Suprapubic skin (tissue), 4 donors: Measurements from ENCODE around the gene KRT81. TPM values are rescaled to one million over a fixed set of nuclear protein-coding genes. Genes with fewer than 3 reads are reported as not detected.
A peak's percentile ranks its signal among the peaks of the same experiment; 100 is the strongest.

Experiments used
- DNase-seq, 2 donors: peaks; one replicate each; pipeline ENCODE4 v3.0.0-alpha.2; 2019; ENCODE audit warnings: low spot score in 2 of 2
- H3K27ac ChIP-seq: fragments of 200-600 bp; sonication (generic); one replicate; pipeline ENCODE4 v1.5.1; 2019
- H3K27me3 ChIP-seq: fragments of 200-600 bp; sonication (generic); one replicate; pipeline ENCODE4 v1.5.1; 2019
- H3K36me3 ChIP-seq: fragments of 200-600 bp; sonication (generic); one replicate; pipeline ENCODE4 v1.5.1; 2019
- H3K4me1 ChIP-seq: fragments of 200-600 bp; sonication (generic); one replicate; pipeline ENCODE4 v1.5.1; 2019
- H3K4me3 ChIP-seq: fragments of 200-600 bp; sonication (generic); one replicate; pipeline ENCODE4 v1.5.1; 2019; ENCODE audit warnings: mild to moderate bottlenecking
- H3K9me3 ChIP-seq: fragments of 200-600 bp; sonication (generic); one replicate; pipeline ENCODE4 v1.5.1; 2019
- CTCF ChIP-seq, 2 donors: fragments of 200-600 bp in 1 of 2; fragments of 450-650 bp in 1 of 2; sonication (generic) in 1 of 2; IDR thresholded peaks; one replicate each; pipeline ENCODE4 v1.5.1; 2016 to 2019; ENCODE audit warnings: antibody characterized with exemption in 2 of 2, mild to moderate bottlenecking in 1 of 2, moderate library complexity in 1 of 2
- EP300 ChIP-seq: sonication (generic); formaldehyde crosslinking; IDR thresholded peaks from one replicate; pipeline ENCODE4 v1.6.1; 2017; ENCODE audit warnings: antibody characterized with exemption
- POLR2A ChIP-seq, 2 donors: fragments of 450-650 bp; IDR thresholded peaks; one replicate each; pipeline ENCODE4 v1.6.1; 2017; ENCODE audit warnings: antibody characterized with exemption in 2 of 2, mild to moderate bottlenecking in 2 of 2, moderate library complexity in 2 of 2
- POLR2AphosphoS5 ChIP-seq, 3 donors: sonication (generic); formaldehyde crosslinking; IDR thresholded peaks; one replicate each; pipeline ENCODE4 v1.6.1; 2017; ENCODE audit warnings: antibody characterized with exemption in 3 of 3
- WGBS: methylation state at CpG from one replicate; pipeline ENCODE4 v1.1.5; 2018; 5-methylcytosine and 5-hydroxymethylcytosine counted together
- total RNA-seq, 4 donors: library from RNA; depleted of rRNA; stranded (reverse); fragments of >200 nt; gene quantifications; one replicate each; pipeline ENCODE4 v1.1.0, GENCODE V29; 2016

Gene KRT81
- total RNA-seq, 4 donors from 2014 or later: 0.72 to 346 (median 21.0) TPM

DNA sequence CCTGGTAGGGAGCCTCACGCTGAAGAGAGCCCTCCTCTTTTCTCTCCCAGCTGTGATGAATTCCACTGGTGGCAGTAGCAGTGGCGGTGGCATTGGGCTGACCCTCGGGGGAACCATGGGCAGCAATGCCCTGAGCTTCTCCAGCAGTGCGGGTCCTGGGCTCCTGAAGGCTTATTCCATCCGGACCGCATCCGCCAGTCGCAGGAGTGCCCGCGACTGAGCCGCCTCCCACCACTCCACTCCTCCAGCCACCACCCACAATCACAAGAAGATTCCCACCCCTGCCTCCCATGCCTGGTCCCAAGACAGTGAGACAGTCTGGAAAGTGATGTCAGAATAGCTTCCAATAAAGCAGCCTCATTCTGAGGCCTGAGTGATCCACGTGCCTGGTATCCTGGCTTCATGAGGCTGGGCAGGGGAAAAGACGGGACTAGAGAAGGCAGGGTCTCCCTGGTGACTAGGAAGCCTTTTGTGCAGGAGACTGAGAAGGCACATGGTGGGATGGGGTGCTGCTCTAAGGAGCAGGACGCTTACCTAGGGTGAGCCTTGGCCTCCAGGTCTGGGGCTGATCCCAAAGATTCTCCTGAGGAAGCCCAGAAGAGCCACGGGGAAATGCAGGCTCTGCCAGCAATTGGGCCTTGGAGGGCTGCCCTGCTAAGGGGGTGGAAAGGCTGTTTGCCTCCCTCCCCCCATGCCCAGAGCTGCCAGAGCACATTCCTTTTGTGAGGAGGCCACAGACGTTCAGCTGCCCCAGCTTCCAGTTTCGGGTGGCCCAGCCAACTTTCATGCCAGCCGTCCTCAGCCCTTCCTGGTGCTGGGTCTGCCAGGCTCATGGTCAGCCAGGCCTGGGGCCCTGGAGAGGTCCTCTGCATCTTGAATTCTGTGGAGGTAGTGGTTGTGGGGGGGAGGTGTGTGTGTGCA lies 42.5 kb downstream of the KRT81 start:
- no peak overlapping the region for H3K27ac ChIP-seq
- peak; percentile 59 to 74 for DNase-seq
- no peak for TF ChIP-seq POLR2AphosphoS5 (IDR thresholded peaks at IDR 0.05)
- no peak for TF ChIP-seq POLR2A (IDR thresholded peaks at IDR 0.05)
- no peak for TF ChIP-seq EP300
- no peak for TF ChIP-seq CTCF (IDR thresholded peaks at IDR 0.05)
- peaks cover 22% of the 10 kb centered on the region for H3K27me3 ChIP-seq
- WGBS: 82% methylated on average over 10 of the region's 18 CpGs
- no peaks in the 10 kb centered on the region for H3K9me3 ChIP-seq
- H3K4me3 ChIP-seq: no peak overlapping the region
- H3K4me1 ChIP-seq: peaks cover 22% of the 10 kb centered on the region
- H3K36me3 ChIP-seq: no peaks in the 10 kb centered on the region

DNA sequence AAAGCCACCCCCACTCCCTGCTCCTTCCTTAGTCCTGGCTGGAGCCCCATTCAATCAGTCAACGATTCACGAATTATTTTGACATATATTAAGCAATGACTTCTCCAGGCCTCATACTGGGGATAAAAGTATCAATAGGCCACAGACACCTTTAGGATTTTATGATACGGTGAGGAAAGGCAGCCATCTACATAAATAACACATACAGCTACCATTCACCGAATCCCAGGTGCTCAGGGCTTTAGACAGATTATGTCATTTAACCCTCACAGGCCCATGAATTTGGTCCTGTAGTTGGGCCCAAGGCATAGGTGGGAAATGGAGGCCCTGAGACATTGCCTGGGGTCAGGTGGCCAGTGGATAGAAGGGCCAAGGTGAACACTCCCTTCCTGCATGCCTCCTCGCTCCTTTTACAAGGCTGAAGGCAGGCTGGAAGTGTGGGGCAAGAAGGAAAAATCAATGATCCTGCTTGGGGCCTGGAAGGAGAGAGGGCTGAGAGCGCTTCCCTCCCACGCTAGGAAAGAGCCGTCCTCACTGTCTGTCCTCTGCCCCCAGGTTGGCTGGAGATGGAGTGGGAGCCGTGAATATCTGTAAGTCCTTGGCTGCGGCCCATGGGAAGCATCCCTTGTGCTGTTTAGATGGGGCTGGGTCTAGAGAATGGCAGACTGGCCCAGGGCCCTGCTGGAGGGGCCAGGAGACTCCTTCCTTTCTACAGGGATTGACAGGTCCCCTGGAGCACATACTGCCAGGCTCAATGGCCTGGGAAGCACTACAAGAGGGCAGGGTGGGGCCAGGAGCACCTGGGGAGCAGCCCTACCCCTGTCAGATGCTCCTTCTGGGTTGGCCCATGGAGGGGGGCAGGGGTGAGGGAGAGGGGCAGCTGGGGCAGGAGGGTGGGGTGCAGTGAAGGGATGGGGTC lies 43.5 kb downstream of the KRT81 start:
- H3K36me3 ChIP-seq: no peaks in the 10 kb centered on the region
- H3K9me3 ChIP-seq: no peaks in the 10 kb centered on the region
- peak in 1 of 2 donors; percentile 57 for DNase-seq
- no peak overlapping the region for H3K4me3 ChIP-seq
- H3K4me1 ChIP-seq: peaks cover 31% of the 10 kb centered on the region
- peaks cover 22% of the 10 kb centered on the region for H3K27me3 ChIP-seq
- H3K27ac ChIP-seq: no peak overlapping the region
- TF ChIP-seq CTCF (IDR thresholded peaks at IDR 0.05): no peak
- 89% methylated on average over 5 of the region's 10 CpGs for WGBS

DNA sequence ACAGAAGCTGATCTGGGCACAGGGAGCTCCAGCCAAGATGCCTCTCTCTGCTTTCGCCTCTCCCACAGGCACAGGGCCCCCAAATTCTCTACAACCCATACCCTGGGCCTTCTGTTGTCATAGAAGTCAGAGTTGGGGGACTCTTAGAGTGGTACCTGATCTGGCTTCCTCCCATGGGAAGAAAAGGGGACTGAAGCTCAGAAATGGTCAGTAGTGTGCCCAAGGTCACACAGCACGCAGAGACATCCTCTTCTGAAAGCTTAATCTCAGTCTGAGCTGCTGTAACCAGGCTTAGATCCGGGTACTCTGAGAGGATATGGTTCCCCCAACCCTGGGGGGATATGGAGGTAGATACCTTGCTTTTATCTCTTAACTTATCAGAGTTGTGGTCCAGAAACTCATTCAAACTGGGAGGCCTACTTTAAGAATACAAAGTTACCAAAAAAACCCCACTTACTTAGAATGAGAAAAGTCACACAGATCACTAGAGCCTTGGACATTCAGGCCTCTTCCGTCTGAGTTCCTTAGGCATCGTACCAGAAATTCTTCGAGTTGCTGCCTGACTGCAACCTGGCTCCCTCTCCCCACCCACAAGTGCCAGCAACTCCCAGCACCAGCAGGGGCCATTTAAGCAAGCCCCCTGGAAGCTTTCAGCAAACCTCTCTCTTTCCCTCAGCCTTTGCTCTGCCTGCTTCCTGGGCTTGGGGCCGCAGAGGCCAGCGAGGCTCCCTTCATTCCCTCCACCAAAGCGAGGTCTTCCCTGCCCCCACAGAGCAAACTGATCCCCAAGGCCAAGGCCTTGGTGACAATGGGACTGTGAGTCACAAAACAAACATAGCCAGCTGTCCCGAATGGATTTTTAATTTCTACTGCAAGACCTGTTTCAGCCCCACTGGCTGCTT lies 44.4 kb downstream of the KRT81 start:
- TF ChIP-seq CTCF (IDR thresholded peaks at IDR 0.05): no peak
- TF ChIP-seq POLR2A (IDR thresholded peaks at IDR 0.05): no peak
- TF ChIP-seq POLR2AphosphoS5 (IDR thresholded peaks at IDR 0.05): no peak
- DNase-seq: peak in 1 of 2 donors; percentile 44
- H3K4me1 ChIP-seq: peaks cover 32% of the 10 kb centered on the region

GRCh38 chr12:52245962-52246569 lies 45.3 kb downstream of the KRT81 start:
- peak in 1 of 2 donors; percentile 34 for DNase-seq
- no peak for TF ChIP-seq EP300
- no peak for TF ChIP-seq POLR2AphosphoS5 (IDR thresholded peaks at IDR 0.05)
- TF ChIP-seq POLR2A (IDR thresholded peaks at IDR 0.05): no peak
- TF ChIP-seq CTCF (IDR thresholded peaks at IDR 0.05): no peak
- Histone ChIP-seq H3K4me1 (peaks cover 32% of the 10 kb centered on the region), H3K36me3 (no peaks in the 10 kb centered on the region), H3K27ac (peak overlapping the region; percentile 25), H3K9me3 (no peaks in the 10 kb centered on the region), H3K27me3 (peaks cover 22% of the 10 kb centered on the region), H3K4me3 (no peak overlapping the region)
- 65% methylated on average over 7 of the region's 7 CpGs for WGBS

More for the DNA sequence above, 44.4 kb downstream of the KRT81 start:
- Histone ChIP-seq H3K27ac (peak overlapping the region; percentile 25), H3K4me3 (no peak overlapping the region), H3K27me3 (peaks cover 22% of the 10 kb centered on the region), H3K9me3 (no peaks in the 10 kb centered on the region), H3K36me3 (no peaks in the 10 kb centered on the region)
- WGBS: 60% methylated on average over 10 of the region's 10 CpGs
